Activated CD4-positive, alpha-beta memory T cell treated with anti-CD3 and anti-CD28 coated beads for 36 hours (primary cell): ENCODE results near the gene GPR137B. TPM values are rescaled to one million over a fixed set of nuclear protein-coding genes. Genes with fewer than 3 reads are reported as not detected.
"Not testable (repeated sequence)": the region's sequence is repeated elsewhere in the genome, so short reads cannot be mapped to it uniquely, and the experiment has no call there.

Experiments used
- CTCF ChIA-PET: fragments of 350-600 bp; sonication (Branson Sonifier 250); formaldehyde crosslinking; loops from one replicate; lab custom pipeline; 2021; ENCODE audit warnings: antibody characterized with exemption, inconsistent platforms; lab: Charles Lee
- POLR2A ChIA-PET: fragments of 350-600 bp; sonication (Branson Sonifier 250); formaldehyde crosslinking; loops from one replicate; lab custom pipeline; 2021; ENCODE audit warnings: antibody characterized with exemption; lab: Charles Lee
- DNase-seq: peaks from one replicate; pipeline ENCODE4 v3.0.0-alpha.2; 2020
- H3K27ac Mint-ChIP-seq: one replicate; pipeline ENCODE4 v1.8.0; 2021; ENCODE audit warnings: mixed read lengths
- H3K27me3 Mint-ChIP-seq: one replicate; pipeline ENCODE4 v1.8.0; 2021; ENCODE audit warnings: mixed read lengths
- H3K36me3 Mint-ChIP-seq: one replicate; pipeline ENCODE4 v1.8.0; 2021; ENCODE audit warnings: mixed read lengths
- H3K4me1 Mint-ChIP-seq: one replicate; pipeline ENCODE4 v1.8.0; 2021; ENCODE audit warnings: low read depth, mixed read lengths
- H3K4me3 Mint-ChIP-seq: one replicate; pipeline ENCODE4 v1.8.0; 2021; ENCODE audit warnings: mild to moderate bottlenecking, mixed read lengths
- H3K9me3 Mint-ChIP-seq: one replicate; pipeline ENCODE4 v1.8.0; 2021; ENCODE audit warnings: mixed read lengths
- intact Hi-C: fragments of 100-400 bp; cut with micrococcal nuclease; formaldehyde crosslinking; loops from one replicate; pipeline ENCODE4 v1.15.1; 2023
- total RNA-seq, 2 experiments: library from RNA; stranded (reverse); gene quantifications; one replicate each; pipeline ENCODE4 v1.2.3, GENCODE V29; 2021

The GPR137B gene
- total RNA-seq, 2 experiments from 2014 or later, result 5.6 TPM

DNA sequence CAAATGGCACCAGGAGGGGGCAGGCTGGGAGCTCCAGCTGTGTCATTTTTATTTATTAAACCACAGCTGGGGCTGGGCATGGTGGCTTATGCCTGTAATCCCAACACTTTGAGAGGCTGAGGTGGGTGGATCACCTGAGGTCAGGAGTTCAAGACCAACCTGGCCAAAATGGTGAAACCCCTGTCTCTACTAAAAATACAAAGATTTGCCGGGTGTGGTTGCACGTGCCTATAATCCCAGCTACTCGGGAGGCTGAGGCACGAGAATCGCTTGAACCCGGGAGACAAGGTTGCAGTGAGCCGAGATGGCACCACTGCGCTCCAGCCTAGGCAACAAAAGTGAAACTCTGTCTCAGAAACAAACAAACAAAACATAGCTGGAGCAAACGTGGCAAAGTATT lies 15.7 kb downstream of the GPR137B start:
- H3K27me3 Mint-ChIP-seq, POLR2A ChIA-PET, H3K4me3 Mint-ChIP-seq, H3K27ac Mint-ChIP-seq, DNase-seq, CTCF ChIA-PET: not testable (repeated sequence)
- peaks cover 36% of the 10 kb centered on the region for H3K4me1 Mint-ChIP-seq
- intact Hi-C loops, result loop anchor here (5.0 kb wide), 2 partner anchors 36 to 124 kb away; partner anchors contain the start of gene ERO1B
- H3K9me3 Mint-ChIP-seq, result peaks cover 19% of the 10 kb centered on the region
- peaks cover 18% of the 10 kb centered on the region for H3K36me3 Mint-ChIP-seq

- ChIA-PET CTCF (no interaction called here), POLR2A (no interaction called here)
- no peaks in the 10 kb centered on the region for H3K27me3 Mint-ChIP-seq
- intact Hi-C loops, result loop anchor here (5.0 kb wide), 2 partner anchors 36 to 124 kb away; partner anchors contain the start of gene ERO1B
- peaks cover 19% of the 10 kb centered on the region for H3K9me3 Mint-ChIP-seq
- no peak overlapping the region for H3K27ac Mint-ChIP-seq
- no peak overlapping the region for H3K4me3 Mint-ChIP-seq
- peaks cover 23% of the 10 kb centered on the region for H3K36me3 Mint-ChIP-seq
- no peak for DNase-seq
- H3K4me1 Mint-ChIP-seq, result peaks cover 42% of the 10 kb centered on the region
Measured at GRCh38 chr1:236158719-236159118, 16.4 kb downstream of the GPR137B start.

GRCh38 chr1:236159704-236160539 lies 17.6 kb downstream of the GPR137B start:
- intact Hi-C loops, result loop anchor here (5.0 kb wide), 2 partner anchors 38 to 122 kb away; partner anchors contain the start of gene ERO1B
- H3K27ac Mint-ChIP-seq, result no peak overlapping the region
- ChIA-PET CTCF (no interaction called here), POLR2A (interaction anchor here (2.0 kb wide), 1 partner anchor 17 kb away, joined by 4 read pairs; the partner anchor contains the start of gene GPR137B)
- H3K4me3 Mint-ChIP-seq, result no peak overlapping the region
- H3K4me1 Mint-ChIP-seq, result peaks cover 49% of the 10 kb centered on the region
- peak; percentile 45 for DNase-seq
- H3K27me3 Mint-ChIP-seq, result no peaks in the 10 kb centered on the region
- peaks cover 28% of the 10 kb centered on the region for H3K36me3 Mint-ChIP-seq
- peaks cover 19% of the 10 kb centered on the region for H3K9me3 Mint-ChIP-seq

- peaks cover 28% of the 10 kb centered on the region for H3K36me3 Mint-ChIP-seq
- ChIA-PET POLR2A (interaction anchor here (2.0 kb wide), 1 partner anchor 18 kb away, joined by 4 read pairs; the partner anchor contains the start of gene GPR137B), CTCF (no interaction called here)
- peaks cover 45% of the 10 kb centered on the region for H3K4me1 Mint-ChIP-seq
- H3K27ac Mint-ChIP-seq, result no peak overlapping the region
- H3K27me3 Mint-ChIP-seq, result no peaks in the 10 kb centered on the region
- no peak for DNase-seq
- intact Hi-C loops, result no loop called here
- H3K9me3 Mint-ChIP-seq, result peaks cover 19% of the 10 kb centered on the region
- no peak overlapping the region for H3K4me3 Mint-ChIP-seq
Measured at GRCh38 chr1:236160540-236161127, 18.3 kb downstream of the GPR137B start.

DNA sequence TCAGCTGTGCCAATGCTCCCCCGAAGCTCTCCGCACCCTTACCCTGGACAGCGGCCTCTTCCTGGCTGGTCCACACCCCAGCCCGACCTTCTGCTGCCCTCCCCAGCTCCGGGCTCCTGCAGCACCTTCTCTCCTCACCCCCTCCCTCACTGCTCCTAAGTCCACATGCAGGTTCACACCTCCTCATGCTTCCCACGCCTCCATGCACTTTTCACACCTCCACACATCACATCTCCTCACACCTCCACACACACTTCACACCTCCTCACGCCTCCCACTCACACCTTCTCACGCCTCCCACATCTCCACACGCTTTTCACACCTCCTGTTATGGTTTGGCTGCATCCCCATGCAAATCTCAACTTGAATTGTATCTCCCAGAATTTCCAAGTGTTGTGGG lies 18.9 kb downstream of the GPR137B start:
- H3K27ac Mint-ChIP-seq, result no peak overlapping the region
- H3K9me3 Mint-ChIP-seq, result peaks cover 19% of the 10 kb centered on the region
- peaks cover 41% of the 10 kb centered on the region for H3K4me1 Mint-ChIP-seq
- no peak overlapping the region for H3K4me3 Mint-ChIP-seq
- intact Hi-C loops, result no loop called here
- DNase-seq, result no peak
- no peaks in the 10 kb centered on the region for H3K27me3 Mint-ChIP-seq
- POLR2A ChIA-PET, result interaction anchor here (2.0 kb wide), 1 partner anchor 18 kb away, joined by 4 read pairs; the partner anchor contains the start of gene GPR137B
- peaks cover 28% of the 10 kb centered on the region for H3K36me3 Mint-ChIP-seq
- CTCF ChIA-PET, result no interaction called here

GRCh38 chr1:236161755-236162154 lies 19.4 kb downstream of the GPR137B start:
- POLR2A ChIA-PET, H3K4me3 Mint-ChIP-seq, H3K27me3 Mint-ChIP-seq, H3K27ac Mint-ChIP-seq, CTCF ChIA-PET, DNase-seq, intact Hi-C loops: not testable (repeated sequence)
- Mint-ChIP-seq H3K4me1 (peaks cover 36% of the 10 kb centered on the region), H3K36me3 (peaks cover 28% of the 10 kb centered on the region), H3K9me3 (peaks cover 19% of the 10 kb centered on the region)

GRCh38 chr1:236163463-236164153 lies 21.3 kb downstream of the GPR137B start:
- intact Hi-C loops, result no loop called here
- ChIA-PET POLR2A (no interaction called here), CTCF (no interaction called here)
- Mint-ChIP-seq H3K4me3 (no peak overlapping the region), H3K4me1 (peaks cover 32% of the 10 kb centered on the region), H3K9me3 (peaks cover 19% of the 10 kb centered on the region), H3K36me3 (peaks cover 28% of the 10 kb centered on the region), H3K27ac (no peak overlapping the region), H3K27me3 (no peaks in the 10 kb centered on the region)
- no peak for DNase-seq

DNA sequence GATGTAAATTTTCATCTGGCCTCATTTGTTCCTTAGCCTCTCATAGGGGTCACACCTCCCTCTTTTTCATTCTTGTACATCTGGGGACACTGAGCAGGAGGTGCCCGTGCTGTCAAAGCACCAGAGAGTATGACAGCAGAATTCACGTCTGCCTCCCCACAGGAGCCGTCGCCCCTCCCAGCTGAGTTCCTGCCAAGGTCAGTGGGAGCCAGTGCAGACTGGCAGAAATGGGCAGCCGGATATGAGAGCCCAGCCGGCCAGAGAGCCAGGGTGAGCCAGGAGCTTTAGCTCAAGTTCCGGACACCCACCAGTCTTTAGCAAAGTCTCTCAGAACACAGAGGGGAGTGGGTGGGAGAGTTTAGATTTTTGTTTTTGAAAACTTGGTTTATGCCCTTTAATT lies 21.9 kb downstream of the GPR137B start:
- ChIA-PET CTCF (no interaction called here), POLR2A (no interaction called here)
- Mint-ChIP-seq H3K4me3 (no peak overlapping the region), H3K36me3 (peaks cover 28% of the 10 kb centered on the region), H3K27ac (no peak overlapping the region), H3K9me3 (peaks cover 19% of the 10 kb centered on the region), H3K4me1 (peaks cover 28% of the 10 kb centered on the region), H3K27me3 (no peaks in the 10 kb centered on the region)
- DNase-seq, result no peak
- intact Hi-C loops, result no loop called here

DNA sequence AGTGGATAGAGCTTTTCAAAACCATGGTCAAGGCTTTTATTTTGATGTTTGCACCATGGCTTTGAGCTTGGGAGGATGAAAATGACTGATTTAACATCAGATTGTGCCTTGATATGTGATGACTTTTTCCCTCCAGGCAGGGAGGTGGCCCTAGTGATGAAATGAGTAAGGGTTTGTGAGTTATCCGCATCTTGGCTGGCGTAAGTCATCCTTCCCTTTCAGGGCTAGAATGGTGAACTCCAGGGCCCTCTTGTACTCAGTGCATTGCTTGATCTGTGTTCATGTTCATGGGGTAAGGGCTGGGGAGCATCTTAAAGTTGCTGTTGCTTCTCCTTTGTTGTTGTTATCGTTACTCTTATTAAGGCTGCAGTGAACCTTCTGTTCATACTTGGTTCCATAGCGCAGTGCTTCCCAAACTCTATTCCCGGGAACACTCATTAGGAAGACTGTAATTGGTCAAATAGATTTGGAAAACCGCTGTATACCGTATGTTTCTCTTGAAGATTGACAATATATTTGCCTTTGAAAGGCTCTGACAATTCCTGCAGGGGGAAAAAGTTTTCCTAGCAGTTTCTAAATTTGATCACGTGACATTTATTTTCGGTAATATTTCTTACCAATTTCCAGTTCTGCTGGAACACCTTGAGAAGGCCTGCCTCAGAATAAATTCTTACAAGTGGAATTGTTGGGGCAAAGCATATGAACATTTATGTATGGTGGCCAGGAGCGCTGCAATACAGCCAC lies 23.1 kb downstream of the GPR137B start:
- CTCF ChIA-PET, result no interaction called here
- H3K27me3 Mint-ChIP-seq, result no peaks in the 10 kb centered on the region

DNA sequence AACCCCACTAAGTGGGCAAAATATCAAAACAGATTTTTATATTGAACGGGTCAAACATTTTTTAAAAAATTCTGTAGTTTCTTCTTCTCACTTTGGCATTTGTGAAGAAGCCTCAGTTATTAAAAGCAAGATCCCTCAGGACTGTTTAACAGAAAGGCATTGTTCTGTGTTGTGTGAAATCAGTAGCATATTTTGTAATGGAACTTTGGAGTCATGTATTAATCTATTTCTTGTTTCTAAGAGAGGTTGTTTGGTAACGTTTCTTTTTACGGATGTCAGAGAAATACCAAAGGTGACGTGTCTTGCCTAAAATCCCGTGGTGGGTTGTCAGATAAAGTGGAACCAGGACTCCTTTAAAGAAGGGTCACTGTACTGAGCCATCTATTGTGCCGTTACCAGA lies 23.7 kb downstream of the GPR137B start:
- no peaks in the 10 kb centered on the region for H3K27me3 Mint-ChIP-seq
- peaks cover 12% of the 10 kb centered on the region for H3K9me3 Mint-ChIP-seq
- CTCF ChIA-PET, result no interaction called here
- POLR2A ChIA-PET, result no interaction called here
- H3K27ac Mint-ChIP-seq, result no peak overlapping the region
- H3K4me3 Mint-ChIP-seq, result no peak overlapping the region
- H3K36me3 Mint-ChIP-seq, result peaks cover 21% of the 10 kb centered on the region
- peaks cover 16% of the 10 kb centered on the region for H3K4me1 Mint-ChIP-seq
- DNase-seq, result no peak
- intact Hi-C loops, result no loop called here

More for the DNA sequence above, 23.1 kb downstream of the GPR137B start:
- Mint-ChIP-seq H3K4me1 (peaks cover 19% of the 10 kb centered on the region), H3K27ac (no peak overlapping the region), H3K36me3 (peaks cover 27% of the 10 kb centered on the region), H3K9me3 (peaks cover 18% of the 10 kb centered on the region), H3K4me3 (no peak overlapping the region)
- intact Hi-C loops, result no loop called here
- POLR2A ChIA-PET, result no interaction called here
- peak; percentile 35 for DNase-seq

DNA sequence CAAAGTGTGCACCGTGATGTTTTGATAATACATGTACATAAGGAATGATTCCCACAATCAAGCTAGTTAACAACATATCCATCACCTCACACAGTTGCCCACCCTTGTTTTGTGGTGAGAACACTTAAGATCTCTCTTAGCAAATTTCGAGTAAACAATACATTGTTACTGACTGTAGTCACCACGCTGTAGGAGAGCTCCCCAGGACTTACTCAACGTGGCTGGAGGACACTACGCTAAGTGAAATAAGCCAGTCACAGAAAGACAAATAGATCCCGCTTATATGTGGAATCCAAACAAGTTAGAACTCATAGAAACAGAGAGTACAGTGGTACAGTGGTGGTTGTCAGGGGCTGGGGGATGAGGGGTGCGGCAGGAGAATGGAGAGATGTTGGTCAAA lies 24.8 kb downstream of the GPR137B start:
- ChIA-PET POLR2A (no interaction called here), CTCF (no interaction called here)
- DNase-seq, result no peak
- H3K4me1 Mint-ChIP-seq, result peaks cover 16% of the 10 kb centered on the region
- H3K9me3 Mint-ChIP-seq, result peaks cover under 1% of the 10 kb centered on the region
- H3K36me3 Mint-ChIP-seq, result peaks cover 12% of the 10 kb centered on the region
- H3K4me3 Mint-ChIP-seq, result no peak overlapping the region
- no peak overlapping the region for H3K27ac Mint-ChIP-seq
- intact Hi-C loops, result no loop called here
- no peaks in the 10 kb centered on the region for H3K27me3 Mint-ChIP-seq
